ENCODE results near the gene MUC20.

Gene MUC20

GRCh38 chr3:195763843-195764825, 43.4 kb downstream of the MUC20 start:
- no peaks in the 10 kb centered on the region for H3K36me3 ChIP-seq (ENCODE audit: control insufficient read depth, insufficient read depth, low read length)
- no peaks in the 10 kb centered on the region for H3K27me3 ChIP-seq (replicated peaks; ENCODE audit: control insufficient read depth, insufficient read depth, low read length)
- no peak for TF ChIP-seq CTCF (IDR thresholded peaks at IDR 0.05; ENCODE audit: insufficient read depth, low read length, poor library complexity, severe bottlenecking)
- no peak for DNase-seq (ENCODE audit: extremely low read depth, insufficient read length)
- no peak overlapping the region for H3K4me3 ChIP-seq (replicated peaks; ENCODE audit: low read depth, low read length)

DNA sequence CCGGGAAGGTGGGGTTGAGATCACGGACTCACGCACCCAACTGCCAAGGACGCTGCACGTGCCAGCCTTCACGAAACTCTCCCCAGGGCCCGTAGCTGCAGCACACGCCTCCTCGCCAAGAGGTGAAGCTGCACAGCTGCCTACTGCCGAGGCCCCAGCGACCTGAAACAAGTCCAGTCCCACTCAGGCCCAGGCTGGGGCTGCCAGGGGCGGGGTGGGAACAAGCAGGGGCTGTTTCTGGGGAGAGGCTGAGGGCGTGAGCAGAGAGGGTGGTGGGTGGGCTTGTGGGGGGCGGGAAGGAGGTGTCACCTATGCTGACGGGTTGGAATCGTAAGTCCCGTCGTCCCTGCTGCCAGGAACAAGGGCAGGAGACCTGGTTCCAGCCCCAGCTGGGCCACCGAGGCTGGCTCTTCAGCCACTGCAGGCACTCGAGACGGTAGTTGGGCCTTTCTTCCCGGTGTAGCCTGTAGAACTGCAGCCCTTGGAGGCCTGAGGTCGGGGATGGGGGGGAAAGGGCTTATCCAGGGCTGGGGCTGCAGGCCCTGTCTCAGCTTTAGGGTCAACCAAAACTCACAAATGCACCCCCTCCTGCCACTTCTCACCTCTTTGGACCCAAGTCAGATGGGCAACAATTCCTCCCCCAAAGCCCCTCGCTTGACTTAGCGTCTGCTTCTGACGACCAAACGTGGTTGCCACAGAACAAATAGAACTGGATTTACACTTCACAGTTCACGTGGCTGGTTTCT, 44.4 kb downstream of the MUC20 start:
- no peaks in the 10 kb centered on the region for H3K27me3 ChIP-seq (replicated peaks; ENCODE audit: control insufficient read depth, insufficient read depth, low read length)
- no peaks in the 10 kb centered on the region for H3K36me3 ChIP-seq (ENCODE audit: control insufficient read depth, insufficient read depth, low read length)
- no peak for TF ChIP-seq CTCF (IDR thresholded peaks at IDR 0.05; ENCODE audit: insufficient read depth, low read length, poor library complexity, severe bottlenecking)
- DNase-seq (ENCODE audit: extremely low read depth, insufficient read length) = no peak
- H3K4me3 ChIP-seq (replicated peaks; ENCODE audit: low read depth, low read length) = no peak overlapping the region

GRCh38 chr3:195766671-195767070, 45.9 kb downstream of the MUC20 start:
- no peak for TF ChIP-seq CTCF (IDR thresholded peaks at IDR 0.05; ENCODE audit: insufficient read depth, low read length, poor library complexity, severe bottlenecking)
- DNase-seq (ENCODE audit: extremely low read depth, insufficient read length) = no peak
- H3K4me3 ChIP-seq (replicated peaks; ENCODE audit: low read depth, low read length) = no peak overlapping the region
- no peaks in the 10 kb centered on the region for H3K27me3 ChIP-seq (replicated peaks; ENCODE audit: control insufficient read depth, insufficient read depth, low read length)
- no peaks in the 10 kb centered on the region for H3K36me3 ChIP-seq (ENCODE audit: control insufficient read depth, insufficient read depth, low read length)

- TF ChIP-seq CTCF (IDR thresholded peaks at IDR 0.05; ENCODE audit: insufficient read depth, low read length, poor library complexity, severe bottlenecking) = no peak
- H3K27me3 ChIP-seq (replicated peaks; ENCODE audit: control insufficient read depth, insufficient read depth, low read length) = no peaks in the 10 kb centered on the region
These were observed 47.0 kb downstream of the MUC20 start for GRCh38 chr3:195767792-195768191.

DNA sequence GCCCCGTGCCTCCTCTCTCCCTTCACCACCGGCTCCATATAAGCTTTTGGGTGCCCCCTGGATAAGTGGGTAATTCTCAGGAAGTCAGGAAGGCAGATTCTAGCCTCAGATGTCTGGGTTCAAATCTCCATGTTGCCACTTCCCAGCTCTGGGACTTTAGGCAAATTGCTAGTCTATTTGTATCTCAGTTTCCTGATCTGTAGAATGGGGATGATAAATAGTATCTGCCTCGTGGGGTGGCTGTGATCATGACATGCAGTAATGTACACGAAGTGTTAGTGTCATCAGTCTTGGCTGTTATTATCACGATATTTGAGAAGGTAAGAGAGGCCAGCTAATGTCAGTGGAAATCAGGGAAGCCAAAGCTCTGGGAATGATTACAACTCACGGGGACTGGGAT, 47.6 kb downstream of the MUC20 start:
- TF ChIP-seq CTCF (IDR thresholded peaks at IDR 0.05; ENCODE audit: insufficient read depth, low read length, poor library complexity, severe bottlenecking) = no peak
- no peaks in the 10 kb centered on the region for H3K36me3 ChIP-seq (ENCODE audit: control insufficient read depth, insufficient read depth, low read length)
- no peak overlapping the region for H3K4me3 ChIP-seq (replicated peaks; ENCODE audit: low read depth, low read length)
- no peak for DNase-seq (ENCODE audit: extremely low read depth, insufficient read length)
- no peaks in the 10 kb centered on the region for H3K27me3 ChIP-seq (replicated peaks; ENCODE audit: control insufficient read depth, insufficient read depth, low read length)

More at GRCh38 chr3:195767792-195768191, 47.0 kb downstream of the MUC20 start:
- DNase-seq (ENCODE audit: extremely low read depth, insufficient read length) = no peak
- no peak overlapping the region for H3K4me3 ChIP-seq (replicated peaks; ENCODE audit: low read depth, low read length)
- no peaks in the 10 kb centered on the region for H3K36me3 ChIP-seq (ENCODE audit: control insufficient read depth, insufficient read depth, low read length)

Measured in GM06990 (cell line).